ENCODE data around the gene OR1J2.

OR1J2 gene

DNA sequence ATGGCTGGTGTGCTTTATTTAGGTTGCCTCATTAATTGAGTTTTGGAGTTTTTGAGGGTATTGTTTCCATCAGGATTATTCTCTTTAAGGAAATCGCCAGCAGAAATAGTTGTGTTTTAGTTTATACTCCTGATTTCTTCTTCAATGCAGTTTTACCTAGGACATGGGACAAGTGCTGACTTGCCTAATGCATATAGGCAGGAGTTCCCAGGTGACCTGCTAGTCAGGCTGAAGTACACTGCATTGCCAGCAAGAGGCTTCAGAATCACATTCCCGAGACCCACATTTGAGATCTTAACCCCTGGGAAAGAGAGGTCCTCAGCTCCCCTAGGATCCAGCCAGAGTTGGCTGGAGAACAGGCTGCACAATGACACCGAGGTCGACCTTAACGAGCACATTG lies 40.8 kb downstream of the OR1J2 start:
- no peak for DNase-seq (ENCODE audit: low spot score)

DNA sequence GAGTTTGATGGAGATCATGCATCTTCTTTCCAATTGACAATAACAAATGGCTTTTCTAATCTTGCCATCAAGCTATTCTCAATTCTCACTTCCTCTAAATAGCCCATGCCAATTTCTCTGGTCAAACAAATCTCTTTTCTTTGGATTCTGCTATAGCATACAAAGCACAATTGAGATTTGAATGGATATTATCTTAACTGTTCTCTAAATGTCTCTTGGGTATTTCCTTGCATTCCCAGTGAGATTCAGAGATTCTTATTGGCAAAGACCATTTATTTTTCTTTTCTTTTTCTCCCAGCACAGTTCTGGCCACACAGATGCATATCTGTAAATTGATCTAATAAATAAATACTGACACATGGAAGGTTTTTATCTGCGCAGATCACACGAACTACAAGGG lies 42.2 kb downstream of the OR1J2 start, which contains the start of gene OR1N2:
Gene OR1N2 (plus strand): TSS at position 301 of the 400 bp plus-strand sequence. CDS start 100 bp downstream, outside the sequence.
- peak; percentile 30 for DNase-seq (ENCODE audit: low spot score)
